ENCODE measurements around the gene TBC1D8. TPM values are rescaled to one million over a fixed set of nuclear protein-coding genes. Genes with fewer than 3 reads are reported as not detected.

Gene TBC1D8
- total and polyA plus RNA-seq, 2 of the 13 experiments (the other 11 are each of a cell fraction or from before 2014, with no cell fraction given), result 45.1 to 95.4 TPM

DNA sequence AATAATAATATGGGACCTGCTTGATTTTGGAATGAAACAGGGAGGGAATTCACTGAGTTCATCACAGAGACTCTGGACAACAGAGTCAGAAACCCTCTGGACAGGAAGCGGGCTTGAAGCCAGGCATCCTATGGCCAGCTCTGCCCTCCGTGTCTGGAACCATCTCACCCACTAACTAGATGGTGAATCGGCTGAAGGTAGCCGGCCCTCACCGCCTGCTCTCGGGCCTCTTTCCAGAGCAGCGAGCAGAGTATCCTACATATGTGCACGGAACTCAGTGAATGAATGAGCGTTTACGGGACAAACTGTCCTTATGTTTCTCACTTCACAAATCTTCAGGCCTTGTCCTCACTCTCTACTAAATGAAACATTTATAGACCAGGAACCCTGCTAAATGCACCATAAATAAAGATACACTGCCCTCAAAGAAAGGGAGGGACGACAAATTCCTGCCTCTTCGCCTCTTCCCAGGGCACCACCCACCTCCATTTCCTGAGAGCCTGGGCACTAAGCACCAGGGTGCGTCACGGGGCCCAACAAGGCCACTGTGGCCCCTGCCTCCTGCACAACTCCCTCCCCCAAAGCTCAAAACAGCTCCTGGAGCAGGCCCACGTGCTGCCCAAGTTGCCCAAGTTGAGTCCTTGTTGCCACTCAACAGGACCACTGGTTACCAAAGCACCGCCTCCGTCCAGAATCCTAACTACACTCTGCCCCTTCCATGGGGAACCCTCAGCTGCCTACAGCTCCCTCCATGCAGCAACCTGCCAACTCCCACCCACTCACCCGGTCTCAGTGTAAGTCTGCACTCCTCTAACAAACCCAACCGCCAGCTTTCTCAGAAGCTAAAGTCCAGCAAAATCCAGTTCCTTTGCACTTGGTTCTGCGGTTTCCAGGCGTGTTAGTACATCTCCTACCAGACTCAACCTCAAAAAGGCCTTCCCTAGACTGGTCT, 1.7 kb downstream of the TBC1D8 start (continued):
- TF ChIP-seq, protein P1, sequence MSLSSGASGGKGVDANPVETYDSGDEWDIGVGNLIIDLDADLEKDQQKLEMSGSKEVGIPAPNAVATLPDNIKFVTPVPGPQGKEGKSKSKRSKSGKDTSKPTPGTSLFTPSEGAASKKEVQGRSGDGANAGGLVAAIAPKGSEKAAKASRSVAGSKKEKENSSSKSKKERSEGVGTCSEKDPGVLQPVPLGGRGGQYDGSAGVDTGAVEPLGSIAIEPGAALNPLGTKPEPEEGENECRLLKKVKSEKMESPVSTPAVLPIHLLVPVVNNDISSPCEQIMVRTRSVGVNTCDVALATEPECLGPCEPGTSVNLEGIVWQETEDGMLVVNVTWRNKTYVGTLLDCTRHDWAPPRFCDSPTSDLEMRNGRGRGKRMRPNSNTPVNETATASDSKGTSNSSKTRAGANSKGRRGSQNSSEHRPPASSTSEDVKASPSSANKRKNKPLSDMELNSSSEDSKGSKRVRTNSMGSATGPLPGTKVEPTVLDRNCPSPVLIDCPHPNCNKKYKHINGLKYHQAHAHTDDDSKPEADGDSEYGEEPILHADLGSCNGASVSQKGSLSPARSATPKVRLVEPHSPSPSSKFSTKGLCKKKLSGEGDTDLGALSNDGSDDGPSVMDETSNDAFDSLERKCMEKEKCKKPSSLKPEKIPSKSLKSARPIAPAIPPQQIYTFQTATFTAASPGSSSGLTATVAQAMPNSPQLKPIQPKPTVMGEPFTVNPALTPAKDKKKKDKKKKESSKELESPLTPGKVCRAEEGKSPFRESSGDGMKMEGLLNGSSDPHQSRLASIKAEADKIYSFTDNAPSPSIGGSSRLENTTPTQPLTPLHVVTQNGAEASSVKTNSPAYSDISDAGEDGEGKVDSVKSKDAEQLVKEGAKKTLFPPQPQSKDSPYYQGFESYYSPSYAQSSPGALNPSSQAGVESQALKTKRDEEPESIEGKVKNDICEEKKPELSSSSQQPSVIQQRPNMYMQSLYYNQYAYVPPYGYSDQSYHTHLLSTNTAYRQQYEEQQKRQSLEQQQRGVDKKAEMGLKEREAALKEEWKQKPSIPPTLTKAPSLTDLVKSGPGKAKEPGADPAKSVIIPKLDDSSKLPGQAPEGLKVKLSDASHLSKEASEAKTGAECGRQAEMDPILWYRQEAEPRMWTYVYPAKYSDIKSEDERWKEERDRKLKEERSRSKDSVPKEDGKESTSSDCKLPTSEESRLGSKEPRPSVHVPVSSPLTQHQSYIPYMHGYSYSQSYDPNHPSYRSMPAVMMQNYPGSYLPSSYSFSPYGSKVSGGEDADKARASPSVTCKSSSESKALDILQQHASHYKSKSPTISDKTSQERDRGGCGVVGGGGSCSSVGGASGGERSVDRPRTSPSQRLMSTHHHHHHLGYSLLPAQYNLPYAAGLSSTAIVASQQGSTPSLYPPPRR (CRISPR knock-in tag; IDR thresholded peaks at IDR 0.05; ENCODE audit: borderline replicate concordance), result peak; percentile 46; the same call in 1 of the 2 replicates
- no peak for TF ChIP-seq ZNF615 (CRISPR knock-in tag; IDR thresholded peaks at IDR 0.05; ENCODE audit: borderline replicate concordance)
- peak; percentile 76 for TF ChIP-seq U2AF1 (optimal IDR thresholded peaks at IDR 0.05; ENCODE audit: low read depth, low read length)
- TF ChIP-seq MEIS2 (CRISPR knock-in tag; IDR thresholded peaks at IDR 0.05), result no peak
- TF ChIP-seq, protein P2, sequence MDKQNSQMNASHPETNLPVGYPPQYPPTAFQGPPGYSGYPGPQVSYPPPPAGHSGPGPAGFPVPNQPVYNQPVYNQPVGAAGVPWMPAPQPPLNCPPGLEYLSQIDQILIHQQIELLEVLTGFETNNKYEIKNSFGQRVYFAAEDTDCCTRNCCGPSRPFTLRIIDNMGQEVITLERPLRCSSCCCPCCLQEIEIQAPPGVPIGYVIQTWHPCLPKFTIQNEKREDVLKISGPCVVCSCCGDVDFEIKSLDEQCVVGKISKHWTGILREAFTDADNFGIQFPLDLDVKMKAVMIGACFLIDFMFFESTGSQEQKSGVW (CRISPR knock-in tag; IDR thresholded peaks at IDR 0.05; ENCODE audit: borderline replicate concordance), result no peak
- TF ChIP-seq, protein P3, sequence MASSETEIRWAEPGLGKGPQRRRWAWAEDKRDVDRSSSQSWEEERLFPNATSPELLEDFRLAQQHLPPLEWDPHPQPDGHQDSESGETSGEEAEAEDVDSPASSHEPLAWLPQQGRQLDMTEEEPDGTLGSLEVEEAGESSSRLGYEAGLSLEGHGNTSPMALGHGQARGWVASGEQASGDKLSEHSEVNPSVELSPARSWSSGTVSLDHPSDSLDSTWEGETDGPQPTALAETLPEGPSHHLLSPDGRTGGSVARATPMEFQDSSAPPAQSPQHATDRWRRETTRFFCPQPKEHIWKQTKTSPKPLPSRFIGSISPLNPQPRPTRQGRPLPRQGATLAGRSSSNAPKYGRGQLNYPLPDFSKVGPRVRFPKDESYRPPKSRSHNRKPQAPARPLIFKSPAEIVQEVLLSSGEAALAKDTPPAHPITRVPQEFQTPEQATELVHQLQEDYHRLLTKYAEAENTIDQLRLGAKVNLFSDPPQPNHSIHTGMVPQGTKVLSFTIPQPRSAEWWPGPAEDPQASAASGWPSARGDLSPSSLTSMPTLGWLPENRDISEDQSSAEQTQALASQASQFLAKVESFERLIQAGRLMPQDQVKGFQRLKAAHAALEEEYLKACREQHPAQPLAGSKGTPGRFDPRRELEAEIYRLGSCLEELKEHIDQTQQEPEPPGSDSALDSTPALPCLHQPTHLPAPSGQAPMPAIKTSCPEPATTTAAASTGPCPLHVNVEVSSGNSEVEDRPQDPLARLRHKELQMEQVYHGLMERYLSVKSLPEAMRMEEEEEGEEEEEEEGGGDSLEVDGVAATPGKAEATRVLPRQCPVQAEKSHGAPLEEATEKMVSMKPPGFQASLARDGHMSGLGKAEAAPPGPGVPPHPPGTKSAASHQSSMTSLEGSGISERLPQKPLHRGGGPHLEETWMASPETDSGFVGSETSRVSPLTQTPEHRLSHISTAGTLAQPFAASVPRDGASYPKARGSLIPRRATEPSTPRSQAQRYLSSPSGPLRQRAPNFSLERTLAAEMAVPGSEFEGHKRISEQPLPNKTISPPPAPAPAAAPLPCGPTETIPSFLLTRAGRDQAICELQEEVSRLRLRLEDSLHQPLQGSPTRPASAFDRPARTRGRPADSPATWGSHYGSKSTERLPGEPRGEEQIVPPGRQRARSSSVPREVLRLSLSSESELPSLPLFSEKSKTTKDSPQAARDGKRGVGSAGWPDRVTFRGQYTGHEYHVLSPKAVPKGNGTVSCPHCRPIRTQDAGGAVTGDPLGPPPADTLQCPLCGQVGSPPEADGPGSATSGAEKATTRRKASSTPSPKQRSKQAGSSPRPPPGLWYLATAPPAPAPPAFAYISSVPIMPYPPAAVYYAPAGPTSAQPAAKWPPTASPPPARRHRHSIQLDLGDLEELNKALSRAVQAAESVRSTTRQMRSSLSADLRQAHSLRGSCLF (CRISPR knock-in tag; IDR thresholded peaks at IDR 0.05; ENCODE audit: borderline replicate concordance), result no peak
- peak; percentile 61; the same call in 1 of the 2 replicates for TF ChIP-seq NFKB2 (CRISPR knock-in tag; IDR thresholded peaks at IDR 0.05; ENCODE audit: borderline replicate concordance)
- no peak; the same call in 1 of the 2 replicates for TF ChIP-seq MED1 (CRISPR knock-in tag; IDR thresholded peaks at IDR 0.05)
- TF ChIP-seq, protein P4, sequence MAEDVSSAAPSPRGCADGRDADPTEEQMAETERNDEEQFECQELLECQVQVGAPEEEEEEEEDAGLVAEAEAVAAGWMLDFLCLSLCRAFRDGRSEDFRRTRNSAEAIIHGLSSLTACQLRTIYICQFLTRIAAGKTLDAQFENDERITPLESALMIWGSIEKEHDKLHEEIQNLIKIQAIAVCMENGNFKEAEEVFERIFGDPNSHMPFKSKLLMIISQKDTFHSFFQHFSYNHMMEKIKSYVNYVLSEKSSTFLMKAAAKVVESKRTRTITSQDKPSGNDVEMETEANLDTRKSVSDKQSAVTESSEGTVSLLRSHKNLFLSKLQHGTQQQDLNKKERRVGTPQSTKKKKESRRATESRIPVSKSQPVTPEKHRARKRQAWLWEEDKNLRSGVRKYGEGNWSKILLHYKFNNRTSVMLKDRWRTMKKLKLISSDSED (CRISPR knock-in tag; IDR thresholded peaks at IDR 0.05), result 0 out of 2 replicates have a peak, but pooled peaks have one; percentile 44

All from HepG2 (cell line).